GM23338 (cell line): ENCODE results near the gene APOBEC4. TPM values are rescaled to one million over a fixed set of nuclear protein-coding genes. Genes with fewer than 3 reads are reported as not detected.
A peak's percentile ranks its signal among the peaks of the same experiment; 100 is the strongest.

Experiments used
- ATAC-seq: fragments of 200-7000 bp; cut with Tn5 transposase; 3 replicates; pipeline ENCODE4 v1.9.1; 2020
- DNase-seq: peaks from one replicate; pipeline ENCODE4 v3.0.0-alpha.2; 2015; ENCODE audit warnings: low spot score
- H2AFZ ChIP-seq: fragments of 200-600 bp; sonication (generic); 2 replicates; pipeline ENCODE4 v1.8.0; 2016; ENCODE audit warnings: antibody characterized with exemption, mild to moderate bottlenecking, moderate library complexity
- H3F3A ChIP-seq: fragments of 200-600 bp; sonication (generic); replicated peaks from 2 replicates; pipeline ENCODE4 v1.8.0; 2017; ENCODE audit warnings: antibody characterized with exemption, mixed run types, low read depth
- H3K27ac ChIP-seq: fragments of 200-600 bp; sonication (generic); 2 replicates; pipeline ENCODE4 v1.6.1; 2016; ENCODE audit warnings: low read depth
- H3K27me3 ChIP-seq: fragments of 200-600 bp; sonication (generic); 2 replicates; pipeline ENCODE4 v1.8.0; 2016; ENCODE audit warnings: mild to moderate bottlenecking, mixed run types, moderate library complexity; ENCODE audit not compliant: insufficient read depth
- H3K36me3 ChIP-seq: fragments of 200-600 bp; sonication (generic); 2 replicates; pipeline ENCODE4 v1.8.0; 2016; ENCODE audit warnings: mild to moderate bottlenecking; ENCODE audit not compliant: insufficient read depth
- H3K4me1 ChIP-seq: fragments of 200-600 bp; sonication (generic); 2 replicates; pipeline ENCODE4 v1.8.0; 2016; ENCODE audit warnings: mild to moderate bottlenecking, moderate library complexity; ENCODE audit not compliant: insufficient read depth
- H3K4me2 ChIP-seq: fragments of 200-600 bp; sonication (generic); 2 replicates; pipeline ENCODE4 v1.7.1; 2017; ENCODE audit warnings: mixed run types
- H3K4me3 ChIP-seq: fragments of 200-600 bp; sonication (generic); 2 replicates; pipeline ENCODE4 v1.6.1; 2016; ENCODE audit warnings: mixed run types
- H3K79me2 ChIP-seq: fragments of 200-600 bp; sonication (generic); replicated peaks from 2 replicates; pipeline ENCODE4 v1.8.0; 2017; ENCODE audit warnings: mild to moderate bottlenecking; ENCODE audit not compliant: insufficient read depth
- H3K9me2 ChIP-seq: fragments of 200-600 bp; sonication (generic); 2 replicates; pipeline ENCODE4 v1.8.0; 2017; ENCODE audit not compliant: insufficient read depth
- H4K20me1 ChIP-seq: fragments of 200-600 bp; sonication (generic); replicated peaks from 2 replicates; pipeline ENCODE4 v1.8.0; 2017; ENCODE audit warnings: mild to moderate bottlenecking; ENCODE audit not compliant: insufficient read depth
- H3K27ac Mint-ChIP-seq: 2 replicates; pipeline ENCODE4 v1.8.0; 2020; ENCODE audit warnings: inconsistent platforms, mild to moderate bottlenecking, moderate library complexity, mixed read lengths
- H3K27me3 Mint-ChIP-seq: 3 replicates; pipeline ENCODE4 v1.8.0; 2022; ENCODE audit warnings: low read depth, mild to moderate bottlenecking, moderate library complexity, mixed read lengths, inconsistent platforms; ENCODE audit not compliant: insufficient read depth, poor library complexity
- H3K36me3 Mint-ChIP-seq: 3 replicates; pipeline ENCODE4 v1.8.0; 2021; ENCODE audit warnings: low read depth, mild to moderate bottlenecking, inconsistent platforms, moderate library complexity, mixed read lengths
- H3K4me1 Mint-ChIP-seq: 3 replicates; pipeline ENCODE4 v1.8.0; 2020; ENCODE audit warnings: mild to moderate bottlenecking, inconsistent platforms, mixed read lengths
- H3K4me3 Mint-ChIP-seq: 3 replicates; pipeline ENCODE4 v1.8.0; 2021; ENCODE audit warnings: moderate library complexity, mild to moderate bottlenecking, inconsistent platforms, mixed read lengths
- H3K9me3 Mint-ChIP-seq: 3 replicates; pipeline ENCODE4 v1.8.0; 2020; ENCODE audit warnings: moderate library complexity, mild to moderate bottlenecking, inconsistent platforms, mixed read lengths
- CREB1 ChIP-seq: fragments of 250-450 bp; sonication (Bioruptor Pico); IDR thresholded peaks from 2 replicates; pipeline ENCODE4 v1.5.0; 2020; ENCODE audit warnings: low read depth, mild to moderate bottlenecking, moderate library complexity
- EZH2phosphoT487 ChIP-seq: fragments of 200-600 bp; sonication (generic); IDR thresholded peaks from one replicate; pipeline ENCODE4 v1.8.1; 2018; ENCODE audit warnings: antibody characterized with exemption; ENCODE audit not compliant: unreplicated experiment
- NANOG ChIP-seq: IDR thresholded peaks from 2 replicates; pipeline ENCODE4 v1.6.1; 2016; ENCODE audit warnings: antibody characterized with exemption, borderline replicate concordance
- POLR2AphosphoS5 ChIP-seq: IDR thresholded peaks from 2 replicates; pipeline ENCODE4 v1.6.1; 2016; ENCODE audit warnings: antibody characterized with exemption, low read depth
- STAT1 ChIP-seq: IDR thresholded peaks from one replicate; pipeline ENCODE4 v1.6.1; 2016; ENCODE audit warnings: antibody characterized with exemption; ENCODE audit not compliant: unreplicated experiment
- polyA plus RNA-seq: library from polyadenylated mRNA; unstranded; fragments of >200 nt; fragmentation: Nextera tagmentation; extraction: Ambion mirVana; gene quantifications from 2 replicates; pipeline ENCODE4 v1.2.1, GENCODE V29; 2016
- total RNA-seq: library from RNA; depleted of rRNA; stranded (reverse); fragments of >200 nt; shearing (Covaris generic); gene quantifications from 2 replicates; pipeline ENCODE4 v1.2.3, GENCODE V29; 2014
- TF ChIP-seq, protein P1 (sequence below): fragments of 250-450 bp; sonication (Bioruptor Pico); IDR thresholded peaks from 2 replicates; pipeline ENCODE4 v1.5.0; 2020; ENCODE audit warnings: mild to moderate bottlenecking, moderate library complexity
- TF ChIP-seq, protein P2 (sequence below), 2 experiments: fragments of 200-600 bp in 1 of 2; sonication (generic) in 1 of 2; conservative IDR thresholded peaks; 2 replicates each; pipeline versions ENCODE4 v1.5.1 to v1.6.1; 2016 to 2017; ENCODE audit warnings: antibody characterized with exemption in 2 of 2, low read depth in 2 of 2, mild to moderate bottlenecking in 2 of 2, moderate library complexity in 1 of 2

Gene APOBEC4
- total and polyA plus RNA-seq, 2 experiments from 2014 or later: 0.10 TPM; not detected in 1

DNA sequence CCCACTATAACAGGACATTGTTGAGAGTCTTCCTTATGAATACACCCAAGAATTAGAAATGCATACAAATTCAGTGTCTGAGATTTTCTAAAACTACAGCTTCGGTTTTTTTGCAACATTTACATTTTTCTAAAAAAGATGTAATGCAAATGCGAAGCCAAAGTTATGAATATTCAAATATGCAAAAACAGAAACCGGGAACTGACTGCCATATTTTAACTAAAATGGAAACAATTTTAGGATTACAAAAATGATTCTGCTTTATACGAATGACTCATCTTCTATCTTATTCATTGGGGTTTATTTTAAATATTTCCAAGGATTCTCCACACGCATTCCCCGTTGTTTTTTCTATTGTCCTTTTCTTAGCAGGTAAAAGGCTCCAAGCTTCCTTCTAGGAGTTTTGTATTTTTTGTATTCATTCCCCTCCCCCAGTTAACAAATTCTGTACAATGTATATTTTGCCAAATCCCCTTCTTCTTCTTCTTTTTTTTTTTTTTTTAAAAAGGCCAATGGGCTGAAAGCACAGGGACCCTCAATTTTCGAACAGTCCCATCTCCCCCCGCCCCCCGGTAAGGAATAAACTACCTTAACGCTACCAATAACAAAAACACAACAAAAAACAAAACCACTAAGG lies 18.6 kb downstream of the APOBEC4 start (continued):
- TF ChIP-seq, protein P1, sequence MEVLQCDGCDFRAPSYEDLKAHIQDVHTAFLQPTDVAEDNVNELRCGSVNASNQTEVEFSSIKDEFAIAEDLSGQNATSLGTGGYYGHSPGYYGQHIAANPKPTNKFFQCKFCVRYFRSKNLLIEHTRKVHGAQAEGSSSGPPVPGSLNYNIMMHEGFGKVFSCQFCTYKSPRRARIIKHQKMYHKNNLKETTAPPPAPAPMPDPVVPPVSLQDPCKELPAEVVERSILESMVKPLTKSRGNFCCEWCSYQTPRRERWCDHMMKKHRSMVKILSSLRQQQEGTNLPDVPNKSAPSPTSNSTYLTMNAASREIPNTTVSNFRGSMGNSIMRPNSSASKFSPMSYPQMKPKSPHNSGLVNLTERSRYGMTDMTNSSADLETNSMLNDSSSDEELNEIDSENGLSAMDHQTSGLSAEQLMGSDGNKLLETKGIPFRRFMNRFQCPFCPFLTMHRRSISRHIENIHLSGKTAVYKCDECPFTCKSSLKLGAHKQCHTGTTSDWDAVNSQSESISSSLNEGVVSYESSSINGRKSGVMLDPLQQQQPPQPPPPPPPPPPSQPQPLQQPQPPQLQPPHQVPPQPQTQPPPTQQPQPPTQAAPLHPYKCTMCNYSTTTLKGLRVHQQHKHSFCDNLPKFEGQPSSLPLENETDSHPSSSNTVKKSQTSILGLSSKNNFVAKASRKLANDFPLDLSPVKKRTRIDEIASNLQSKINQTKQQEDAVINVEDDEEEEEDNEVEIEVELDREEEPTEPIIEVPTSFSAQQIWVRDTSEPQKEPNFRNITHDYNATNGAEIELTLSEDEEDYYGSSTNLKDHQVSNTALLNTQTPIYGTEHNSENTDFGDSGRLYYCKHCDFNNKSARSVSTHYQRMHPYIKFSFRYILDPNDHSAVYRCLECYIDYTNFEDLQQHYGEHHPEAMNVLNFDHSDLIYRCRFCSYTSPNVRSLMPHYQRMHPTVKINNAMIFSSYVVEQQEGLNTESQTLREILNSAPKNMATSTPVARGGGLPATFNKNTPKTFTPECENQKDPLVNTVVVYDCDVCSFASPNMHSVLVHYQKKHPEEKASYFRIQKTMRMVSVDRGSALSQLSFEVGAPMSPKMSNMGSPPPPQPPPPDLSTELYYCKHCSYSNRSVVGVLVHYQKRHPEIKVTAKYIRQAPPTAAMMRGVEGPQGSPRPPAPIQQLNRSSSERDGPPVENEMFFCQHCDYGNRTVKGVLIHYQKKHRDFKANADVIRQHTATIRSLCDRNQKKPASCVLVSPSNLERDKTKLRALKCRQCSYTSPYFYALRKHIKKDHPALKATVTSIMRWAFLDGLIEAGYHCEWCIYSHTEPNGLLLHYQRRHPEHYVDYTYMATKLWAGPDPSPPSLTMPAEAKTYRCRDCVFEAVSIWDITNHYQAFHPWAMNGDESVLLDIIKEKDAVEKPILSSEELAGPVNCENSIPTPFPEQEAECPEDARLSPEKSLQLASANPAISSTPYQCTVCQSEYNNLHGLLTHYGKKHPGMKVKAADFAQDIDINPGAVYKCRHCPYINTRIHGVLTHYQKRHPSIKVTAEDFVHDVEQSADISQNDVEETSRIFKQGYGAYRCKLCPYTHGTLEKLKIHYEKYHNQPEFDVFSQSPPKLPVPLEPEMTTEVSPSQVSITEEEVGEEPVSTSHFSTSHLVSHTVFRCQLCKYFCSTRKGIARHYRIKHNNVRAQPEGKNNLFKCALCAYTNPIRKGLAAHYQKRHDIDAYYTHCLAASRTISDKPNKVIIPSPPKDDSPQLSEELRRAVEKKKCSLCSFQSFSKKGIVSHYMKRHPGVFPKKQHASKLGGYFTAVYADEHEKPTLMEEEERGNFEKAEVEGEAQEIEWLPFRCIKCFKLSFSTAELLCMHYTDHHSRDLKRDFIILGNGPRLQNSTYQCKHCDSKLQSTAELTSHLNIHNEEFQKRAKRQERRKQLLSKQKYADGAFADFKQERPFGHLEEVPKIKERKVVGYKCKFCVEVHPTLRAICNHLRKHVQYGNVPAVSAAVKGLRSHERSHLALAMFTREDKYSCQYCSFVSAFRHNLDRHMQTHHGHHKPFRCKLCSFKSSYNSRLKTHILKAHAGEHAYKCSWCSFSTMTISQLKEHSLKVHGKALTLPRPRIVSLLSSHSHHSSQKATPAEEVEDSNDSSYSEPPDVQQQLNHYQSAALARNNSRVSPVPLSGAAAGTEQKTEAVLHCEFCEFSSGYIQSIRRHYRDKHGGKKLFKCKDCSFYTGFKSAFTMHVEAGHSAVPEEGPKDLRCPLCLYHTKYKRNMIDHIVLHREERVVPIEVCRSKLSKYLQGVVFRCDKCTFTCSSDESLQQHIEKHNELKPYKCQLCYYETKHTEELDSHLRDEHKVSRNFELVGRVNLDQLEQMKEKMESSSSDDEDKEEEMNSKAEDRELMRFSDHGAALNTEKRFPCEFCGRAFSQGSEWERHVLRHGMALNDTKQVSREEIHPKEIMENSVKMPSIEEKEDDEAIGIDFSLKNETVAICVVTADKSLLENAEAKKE: no peak
- TF ChIP-seq, protein P2, sequence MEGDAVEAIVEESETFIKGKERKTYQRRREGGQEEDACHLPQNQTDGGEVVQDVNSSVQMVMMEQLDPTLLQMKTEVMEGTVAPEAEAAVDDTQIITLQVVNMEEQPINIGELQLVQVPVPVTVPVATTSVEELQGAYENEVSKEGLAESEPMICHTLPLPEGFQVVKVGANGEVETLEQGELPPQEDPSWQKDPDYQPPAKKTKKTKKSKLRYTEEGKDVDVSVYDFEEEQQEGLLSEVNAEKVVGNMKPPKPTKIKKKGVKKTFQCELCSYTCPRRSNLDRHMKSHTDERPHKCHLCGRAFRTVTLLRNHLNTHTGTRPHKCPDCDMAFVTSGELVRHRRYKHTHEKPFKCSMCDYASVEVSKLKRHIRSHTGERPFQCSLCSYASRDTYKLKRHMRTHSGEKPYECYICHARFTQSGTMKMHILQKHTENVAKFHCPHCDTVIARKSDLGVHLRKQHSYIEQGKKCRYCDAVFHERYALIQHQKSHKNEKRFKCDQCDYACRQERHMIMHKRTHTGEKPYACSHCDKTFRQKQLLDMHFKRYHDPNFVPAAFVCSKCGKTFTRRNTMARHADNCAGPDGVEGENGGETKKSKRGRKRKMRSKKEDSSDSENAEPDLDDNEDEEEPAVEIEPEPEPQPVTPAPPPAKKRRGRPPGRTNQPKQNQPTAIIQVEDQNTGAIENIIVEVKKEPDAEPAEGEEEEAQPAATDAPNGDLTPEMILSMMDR (conservative IDR thresholded peaks at IDR 0.05; ENCODE audit: low read depth in 2 of 2): no peak
- TF ChIP-seq STAT1 (no peak), CREB1 (CRISPR knock-in tag) (no peak), EZH2phosphoT487 (no peak)

- Histone ChIP-seq H3K4me3 (peak overlapping the region; percentile 71), H3K4me1 (peaks cover 18% of the 10 kb centered on the region), H3K9me2 (no peaks in the 10 kb centered on the region), H3K27me3 (peaks cover 9% of the 10 kb centered on the region; the same call in 1 of the 2 replicates), H2AFZ (no peak overlapping the region), H3K27ac (peak overlapping the region; percentile 52), H3K36me3 (peaks cover 17% of the 10 kb centered on the region; the same call in 1 of the 2 replicates), H3K4me2 (peak overlapping the region; percentile 83), H4K20me1 (no peaks in the 10 kb centered on the region), H3K79me2 (peaks cover 26% of the 10 kb centered on the region), H3F3A (no peaks in the 10 kb centered on the region)
- TF ChIP-seq STAT1 (no peak), CREB1 (CRISPR knock-in tag) (no peak), NANOG (0 out of 2 replicates have a peak, but pooled peaks have one; percentile 19), POLR2AphosphoS5 (no peak)
- TF ChIP-seq, protein P2 (conservative IDR thresholded peaks at IDR 0.05; ENCODE audit: low read depth in 2 of 2): peak; percentile 23 to 55; a peak in 2 of 4 replicates
- Mint-ChIP-seq H3K4me3 (peak overlapping the region; percentile 98), H3K36me3 (peaks cover 20% of the 10 kb centered on the region), H3K9me3 (no peaks in the 10 kb centered on the region), H3K4me1 (peaks cover 34% of the 10 kb centered on the region), H3K27ac (peak overlapping the region; percentile 89), H3K27me3 (peaks cover 9% of the 10 kb centered on the region)
- peak; percentile 72 for DNase-seq
- peak; percentile 15 for ATAC-seq
These were observed 19.3 kb downstream of the APOBEC4 start for GRCh38 chr1:183633676-183634343.
